HG03521 (cell line): Measurements from ENCODE around the gene NASP.

Experiments used
- ATAC-seq: cut with Tn5 transposase; IDR thresholded peaks from one replicate; pipeline ENCODE4 v1.9.1; 2021; ENCODE audit warnings: mild to moderate bottlenecking, moderate library complexity; ENCODE audit not compliant: unreplicated experiment

NASP gene

GRCh38 chr1:45617618-45618017 lies 33.8 kb downstream of the NASP start:
- no peak for ATAC-seq

- no peak for ATAC-seq
These were observed 35.5 kb downstream of the NASP start for GRCh38 chr1:45619149-45619921.

GRCh38 chr1:45620588-45621500 lies 37.0 kb downstream of the NASP start:
- no peak for ATAC-seq

GRCh38 chr1:45621501-45621836 lies 37.6 kb downstream of the NASP start:
- ATAC-seq: no peak

- no peak for ATAC-seq
These were observed 38.2 kb downstream of the NASP start for GRCh38 chr1:45621895-45622523.

GRCh38 chr1:45622524-45623394 lies 38.9 kb downstream of the NASP start:
- no peak for ATAC-seq

- ATAC-seq: no peak
These were observed 40.1 kb downstream of the NASP start, which contains the start of gene CCDC17 for GRCh38 chr1:45623972-45624371. CCDC17 (minus strand) TSS chr1:45624054; CDS start chr1:45623909, 145 bp downstream.

- no peak for ATAC-seq
These were observed 45.2 kb downstream of the NASP start for GRCh38 chr1:45629035-45629434.

GRCh38 chr1:45630429-45630828 lies 46.6 kb downstream of the NASP start:
- no peak for ATAC-seq

- no peak for ATAC-seq
These were observed 51.4 kb downstream of the NASP start for GRCh38 chr1:45635211-45635610.

GRCh38 chr1:45640293-45640692 lies 56.5 kb downstream of the NASP start:
- ATAC-seq: no peak

GRCh38 chr1:45643321-45643720 lies 59.5 kb downstream of the NASP start:
- ATAC-seq: no peak

- ATAC-seq: no peak
These were observed 60.1 kb downstream of the NASP start for GRCh38 chr1:45643978-45644377.

GRCh38 chr1:45644661-45645060 lies 60.8 kb downstream of the NASP start:
- ATAC-seq: no peak

GRCh38 chr1:45647248-45648021 lies 63.6 kb downstream of the NASP start:
- no peak for ATAC-seq

- no peak for ATAC-seq
These were observed 70.9 kb downstream of the NASP start for GRCh38 chr1:45654540-45655280.

- no peak for ATAC-seq
These were observed 72.9 kb downstream of the NASP start for GRCh38 chr1:45656573-45657226.

GRCh38 chr1:45658171-45658570 lies 74.3 kb downstream of the NASP start:
- ATAC-seq: no peak

- ATAC-seq: no peak
These were observed 75.4 kb downstream of the NASP start for GRCh38 chr1:45659222-45659621.
